ENCODE results near the gene OR1M1. TPM values are rescaled to one million over a fixed set of nuclear protein-coding genes. Genes with fewer than 3 reads are reported as not detected.

The OR1M1 gene
- not detected in 2 replicates for total RNA-seq (2013; cell fraction: nucleolus; rRNA removed)
- total RNA-seq (2014; rRNA removed) (not detected in 2 replicates), total RNA-seq (2014; rRNA removed; fragmentation: Illumina TruSeq; extraction: Trizol) (not detected in 2 replicates), total RNA-seq (2021) (not detected in 2 replicates), polyA plus RNA-seq (2011; rRNA removed) (not detected in 2 replicates), polyA plus RNA-seq (2014; fragmentation: Illumina TruSeq; extraction: Trizol) (not detected in 2 replicates), polyA plus RNA-seq (2014; fragmentation: Nextera tagmentation; extraction: Ambion mirVana) (not detected), polyA plus RNA-seq (2014; rRNA removed) (not detected in 2 replicates), polyA plus RNA-seq (2016; fragmentation: Nextera tagmentation; extraction: Ambion mirVana) (not detected), polyA minus RNA-seq (2011; rRNA and poly(A)+ RNA removed) (not detected in 2 replicates), Bru-seq, nascent RNA (not detected), BruChase-seq, experiment 1, labeled RNA remaining after a 6-hour chase (not detected), BruChase-seq, experiment 2, labeled RNA remaining after a 2-hour chase (not detected)
- polyA plus RNA-seq (2011; ENCODE audit: low read depth), result not detected
- not detected in 2 replicates for polyA plus RNA-seq (2011; cell fraction: cytosol; rRNA removed)
- polyA plus RNA-seq (2011; cell fraction: nucleus; rRNA removed), result not detected in 2 replicates
- polyA plus RNA-seq (2012), result not detected in 2 replicates
- polyA minus RNA-seq (2011; cell fraction: cytosol; rRNA and poly(A)+ RNA removed), result not detected in 2 replicates
- not detected in 2 replicates for polyA minus RNA-seq (2011; cell fraction: nucleus; rRNA and poly(A)+ RNA removed)
- long read RNA-seq, experiment 1, result 0 reads
- long read RNA-seq, experiment 2, result 0 reads

GRCh38 chr19:9086761-9087160 lies at the start of gene OR1M1:
OR1M1 (plus strand) TSS chr19:9087061; CDS start chr19:9093245, 6,184 bp downstream.
- Histone ChIP-seq H3K36me3 (ENCODE audit: control insufficient read depth in 2 of 2, insufficient read depth in 2 of 2, low read length in 1 of 2) (no peaks in the 10 kb centered on the region), H3K27ac (ENCODE audit: control insufficient read depth, insufficient read depth) (no peak within 1 kb of the TSS), H3K4me1 (ENCODE audit: control insufficient read depth, insufficient read depth, low read length) (no peaks in the 10 kb centered on the region), H3K4me3 (no peak within 1 kb of the TSS), H3K79me2 (ENCODE audit: control insufficient read depth, insufficient read depth, low read length) (no peaks in the 10 kb centered on the region), H4K20me1 (ENCODE audit: control insufficient read depth, insufficient read depth) (no peaks in the 10 kb centered on the region), H3K9ac (ENCODE audit: control insufficient read depth, insufficient read depth, low read length) (no peak within 1 kb of the TSS), H3K27me3 (replicated peaks in 1 of 2; ENCODE audit: control insufficient read depth in 2 of 2, insufficient read depth in 2 of 2, low read length in 1 of 2) (no peaks in the 10 kb centered on the region), H3K4me2 (ENCODE audit: control insufficient read depth, insufficient read depth) (no peak within 1 kb of the TSS), H2AFZ (ENCODE audit: control insufficient read depth, low read depth, low read length) (no peak within 1 kb of the TSS), H3K9me3 (replicated peaks; ENCODE audit: control insufficient read depth, insufficient read depth, low read length) (no peaks in the 10 kb centered on the region)
- ATAC-seq, result no peak
- CTCF ChIA-PET, result no interaction called here
- WGBS (ENCODE audit: insufficient coverage, insufficient replicate concordance, low lambda C conversion rate, missing lambda C conversion rate), result 12% methylated on average over 2 of the region's 2 CpGs
- no peak for DNase-seq (ENCODE audit: low read depth, low spot score)
- in situ Hi-C loops (cut with MboI) (no loop called here), intact Hi-C loops (cut with micrococcal nuclease; ENCODE audit: unreplicated experiment) (no loop called here)
- FAIRE-seq, result no peak
- SMC1A ChIA-PET (ENCODE audit: uncharacterized antibody, unreplicated experiment), result no interaction called here
- BruUV-seq (replicated peaks), result no TSS peak
- POLR2A ChIA-PET, result no interaction called here
- RAD21 ChIA-PET (ENCODE audit: unreplicated experiment), result no interaction called here
- TF ChIP-seq SRF (IDR thresholded peaks at IDR 0.05; ENCODE audit: low read depth in 2 of 2, low read length in 2 of 2) (no peak), PBX3 (IDR thresholded peaks at IDR 0.05; ENCODE audit: insufficient replicate concordance, low read depth, low read length) (no peak), ATF2 (IDR thresholded peaks at IDR 0.05; ENCODE audit: low read length) (no peak), ETV6 (conservative IDR thresholded peaks at IDR 0.05 in 1 of 2, IDR thresholded peaks at IDR 0.05 in 1 of 2; ENCODE audit: borderline replicate concordance in 1 of 2, low read depth in 1 of 2) (no peak), BMI1 (IDR thresholded peaks at IDR 0.05; ENCODE audit: borderline replicate concordance) (no peak)

Data from GM12878 (cell line).